Measurements from ENCODE around the gene CCL8. TPM values are rescaled to one million over a fixed set of nuclear protein-coding genes. Genes with fewer than 3 reads are reported as not detected.
A peak's percentile ranks its signal among the peaks of the same experiment; 100 is the strongest.
"Not testable (repeated sequence)": the region's sequence is repeated elsewhere in the genome, so short reads cannot be mapped to it uniquely, and the experiment has no call there.

Gene CCL8
- total RNA-seq, 1 donor = not detected

GRCh38 chr17:34313164-34313563 lies 6.1 kb upstream of the CCL8 start:
- no peak for DNase-seq (ENCODE audit: low read depth in 2 of 3, low spot score in 2 of 3)

GRCh38 chr17:34314279-34314678 lies 5.0 kb upstream of the CCL8 start:
- DNase-seq (ENCODE audit: low read depth in 2 of 3, low spot score in 2 of 3) = no peak

- no peak for DNase-seq (ENCODE audit: low read depth in 2 of 3, low spot score in 2 of 3)
Observed at GRCh38 chr17:34318474-34318873, 761 bp upstream of the CCL8 start.

- DNase-seq (ENCODE audit: low read depth in 2 of 3, low spot score in 2 of 3) = no peak
Observed at GRCh38 chr17:34321964-34322363, 2.7 kb downstream of the CCL8 start.

- not testable (repeated sequence) for DNase-seq (ENCODE audit: low read depth in 2 of 3, low spot score in 2 of 3)
Observed at GRCh38 chr17:34327580-34327979, 8.3 kb downstream of the CCL8 start.

- DNase-seq (ENCODE audit: low read depth in 2 of 3, low spot score in 2 of 3) = no peak
Observed at GRCh38 chr17:34337701-34338100, 18.5 kb downstream of the CCL8 start.

GRCh38 chr17:34339138-34339770 lies 20.0 kb downstream of the CCL8 start:
- DNase-seq (ENCODE audit: low read depth in 2 of 3, low spot score in 2 of 3) = no peak

- DNase-seq (ENCODE audit: low read depth in 2 of 3, low spot score in 2 of 3) = no peak
Observed at GRCh38 chr17:34341916-34342315, 22.7 kb downstream of the CCL8 start.

- DNase-seq (ENCODE audit: low read depth in 2 of 3, low spot score in 2 of 3) = no peak
Observed at GRCh38 chr17:34347063-34347462, 27.8 kb downstream of the CCL8 start.

GRCh38 chr17:34349751-34350150 lies 30.5 kb downstream of the CCL8 start:
- no peak for DNase-seq (ENCODE audit: low read depth in 2 of 3, low spot score in 2 of 3)

- no peak for DNase-seq (ENCODE audit: low read depth in 2 of 3, low spot score in 2 of 3)
Observed at GRCh38 chr17:34351096-34351495, 31.9 kb downstream of the CCL8 start.

- no peak for DNase-seq (ENCODE audit: low read depth in 2 of 3, low spot score in 2 of 3)
Observed at GRCh38 chr17:34352191-34352590, 33.0 kb downstream of the CCL8 start.

GRCh38 chr17:34354637-34355036 lies 35.4 kb downstream of the CCL8 start:
- DNase-seq (ENCODE audit: low read depth in 2 of 3, low spot score in 2 of 3) = no peak

- no peak for DNase-seq (ENCODE audit: low read depth in 2 of 3, low spot score in 2 of 3)
Observed at GRCh38 chr17:34356194-34356593, 37.0 kb downstream of the CCL8 start, which contains the start of gene CCL13. CCL13 (plus strand) TSS chr17:34356480; CDS start chr17:34356527, 47 bp downstream.

- DNase-seq (ENCODE audit: low read depth in 2 of 3, low spot score in 2 of 3) = no peak
Observed at GRCh38 chr17:34357398-34357797, 38.2 kb downstream of the CCL8 start.

GRCh38 chr17:34358631-34359030 lies 39.4 kb downstream of the CCL8 start:
- no peak for DNase-seq (ENCODE audit: low read depth in 2 of 3, low spot score in 2 of 3)

GRCh38 chr17:34360601-34361270 lies 41.5 kb downstream of the CCL8 start:
- DNase-seq (ENCODE audit: low read depth in 2 of 3, low spot score in 2 of 3) = peak in 2 of 3 donors; percentile 37 to 62

- DNase-seq (ENCODE audit: low read depth in 2 of 3, low spot score in 2 of 3) = peak; percentile 6 to 96 (median 87)
Observed at GRCh38 chr17:34361478-34362061, 42.3 kb downstream of the CCL8 start.

GRCh38 chr17:34363183-34363661 lies 44.0 kb downstream of the CCL8 start, which contains the start of gene CCL1:
CCL1 (minus strand) TSS chr17:34363233; CDS start chr17:34363161, 72 bp downstream.
- DNase-seq (ENCODE audit: low read depth in 2 of 3, low spot score in 2 of 3) = no peak

GRCh38 chr17:34364751-34365150 lies 45.5 kb downstream of the CCL8 start:
- DNase-seq (ENCODE audit: low read depth in 2 of 3, low spot score in 2 of 3) = no peak

GRCh38 chr17:34365340-34365739 lies 46.1 kb downstream of the CCL8 start:
- peak in 2 of 3 donors; percentile 40 to 85 for DNase-seq (ENCODE audit: low read depth in 2 of 3, low spot score in 2 of 3)

GRCh38 chr17:34366010-34366409 lies 46.8 kb downstream of the CCL8 start:
- peak in 1 of 3 donors; percentile 49 for DNase-seq (ENCODE audit: low read depth in 2 of 3, low spot score in 2 of 3)

Data from hematopoietic multipotent progenitor cell (in vitro differentiated cells).